HG03108 (cell line): ENCODE results near the gene FMC1.
"Not testable (repeated sequence)": the region's sequence is repeated elsewhere in the genome, so short reads cannot be mapped to it uniquely, and the experiment has no call there.

ENCODE experiments used
- ATAC-seq: cut with Tn5 transposase; IDR thresholded peaks from one replicate; pipeline ENCODE4 v1.9.1; 2021; ENCODE audit warnings: moderate library complexity; ENCODE audit not compliant: unreplicated experiment

FMC1 gene, protein sequence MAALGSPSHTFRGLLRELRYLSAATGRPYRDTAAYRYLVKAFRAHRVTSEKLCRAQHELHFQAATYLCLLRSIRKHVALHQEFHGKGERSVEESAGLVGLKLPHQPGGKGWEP

DNA sequence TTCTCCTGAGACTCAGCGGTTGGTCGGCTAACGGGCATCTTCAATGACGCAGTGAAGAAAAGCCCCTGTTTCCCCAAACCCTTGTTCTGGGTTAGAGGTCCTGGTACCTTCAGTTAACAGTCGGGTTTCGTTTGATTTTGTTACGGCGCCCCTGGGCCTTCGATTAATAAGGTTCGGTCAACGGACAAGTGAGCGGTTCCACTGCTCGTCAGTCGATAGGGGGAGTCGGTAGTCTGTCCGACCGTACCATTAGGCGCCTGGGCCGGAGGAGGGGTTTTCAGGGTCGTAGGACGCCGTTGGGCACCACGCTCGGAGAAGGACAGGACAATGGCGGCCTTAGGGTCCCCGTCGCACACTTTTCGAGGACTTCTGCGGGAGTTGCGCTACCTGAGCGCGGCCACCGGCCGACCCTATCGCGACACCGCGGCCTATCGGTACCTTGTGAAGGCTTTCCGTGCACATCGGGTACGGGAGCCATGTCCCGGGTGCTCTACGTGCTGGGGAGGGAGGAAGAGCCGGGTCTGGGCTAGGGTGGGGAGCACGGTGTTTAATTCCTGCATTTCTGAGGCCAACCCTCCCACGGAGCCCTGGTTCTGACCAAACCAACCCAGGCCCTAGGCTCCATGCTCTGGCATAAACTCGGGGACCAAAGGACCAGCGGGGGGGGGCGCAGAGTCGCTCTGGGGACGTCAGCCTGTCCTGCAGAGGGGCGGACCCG lies at the start of gene FMC1:
TSS of gene FMC1 (plus strand) at position 280 of the 718 bp plus-strand sequence. CDS start at position 328, 48 bp downstream.
- peak; percentile 47 for ATAC-seq

DNA sequence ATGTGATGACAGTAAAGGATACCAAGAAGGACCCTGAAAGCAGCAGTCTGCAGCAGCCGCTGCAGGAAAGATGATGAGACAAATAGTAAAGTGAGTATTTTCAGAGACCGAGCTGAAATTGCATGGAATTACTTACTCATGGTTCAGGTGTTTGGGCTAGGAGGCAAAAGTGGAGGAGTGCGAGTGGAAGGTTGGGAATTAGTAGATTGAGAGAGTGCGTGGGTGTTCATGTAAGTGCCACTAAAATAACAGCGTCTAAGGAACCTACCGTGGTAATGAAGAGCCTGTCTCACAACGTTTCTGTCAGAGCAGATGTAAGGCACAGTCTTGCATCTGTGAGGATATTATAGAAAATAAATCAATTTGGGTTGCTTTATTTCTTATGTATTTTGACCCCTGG lies 48.3 kb upstream of the FMC1 start:
- no peak for ATAC-seq

DNA sequence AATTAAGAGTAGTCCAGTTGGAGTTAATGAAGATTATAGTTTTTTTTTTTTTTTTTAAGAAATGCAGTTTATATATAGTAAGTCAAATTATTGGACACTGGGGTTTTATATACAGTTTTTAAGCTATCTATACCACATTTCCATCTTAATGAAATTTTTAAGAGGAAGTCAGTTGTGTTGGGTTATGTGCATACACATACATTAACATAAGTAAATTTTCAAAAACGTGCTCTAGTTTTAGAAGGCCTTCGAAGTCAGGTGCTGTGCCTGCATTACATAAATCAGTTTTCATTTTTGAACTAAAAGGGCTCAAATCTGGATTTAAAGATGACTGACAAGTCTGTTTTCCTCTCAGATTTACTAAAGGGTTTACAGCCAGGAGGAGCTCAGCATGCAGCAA lies 47.6 kb upstream of the FMC1 start:
- ATAC-seq = no peak

DNA sequence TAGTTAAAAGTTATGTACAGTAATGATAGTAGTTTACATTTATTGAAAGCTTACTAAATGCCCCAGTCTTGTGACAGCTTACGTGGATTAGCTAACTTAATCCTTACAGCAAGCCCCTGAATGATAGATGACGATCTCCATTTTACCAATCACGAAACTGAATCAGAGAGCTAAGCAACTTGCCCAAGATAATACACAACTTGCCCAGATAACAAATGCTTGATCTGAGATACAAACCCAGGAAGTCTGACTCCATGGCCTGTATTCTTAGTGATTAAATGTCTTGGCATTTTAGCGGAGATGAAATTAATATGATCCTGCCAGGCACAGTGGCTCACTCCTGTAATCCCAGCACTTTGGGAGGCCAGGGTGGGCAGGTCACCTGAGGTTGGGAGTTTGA lies 46.9 kb upstream of the FMC1 start:
- ATAC-seq = no peak

DNA sequence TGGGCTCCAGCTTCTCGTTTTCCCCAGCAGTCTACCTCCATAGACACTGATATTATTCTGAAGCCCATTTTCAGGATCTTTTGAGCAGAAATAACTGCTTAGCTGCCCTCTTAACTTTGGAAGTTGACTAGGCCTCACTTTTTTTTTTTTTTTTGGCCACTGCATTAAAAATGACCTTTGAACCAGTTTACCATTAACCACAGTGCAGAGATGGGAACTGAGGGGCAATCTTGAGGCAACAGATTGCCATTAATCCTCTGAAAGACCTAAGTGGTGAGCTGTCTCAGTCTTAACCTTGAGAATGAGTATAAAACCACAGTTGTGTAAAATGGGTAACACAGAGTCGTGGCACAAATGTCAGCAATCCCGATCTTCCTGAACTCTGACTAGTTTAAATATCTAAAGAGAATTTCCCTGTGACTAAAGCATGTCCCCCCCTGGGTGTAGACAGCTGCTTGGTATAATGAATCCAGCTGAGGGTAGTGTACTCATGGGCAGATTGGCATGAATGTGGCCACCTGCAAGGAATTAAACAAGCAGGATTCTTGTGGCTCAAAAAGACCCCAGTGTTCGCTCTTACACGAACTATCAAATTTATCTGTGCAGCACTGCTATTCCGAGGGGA lies 46.1 kb upstream of the FMC1 start:
- no peak for ATAC-seq

DNA sequence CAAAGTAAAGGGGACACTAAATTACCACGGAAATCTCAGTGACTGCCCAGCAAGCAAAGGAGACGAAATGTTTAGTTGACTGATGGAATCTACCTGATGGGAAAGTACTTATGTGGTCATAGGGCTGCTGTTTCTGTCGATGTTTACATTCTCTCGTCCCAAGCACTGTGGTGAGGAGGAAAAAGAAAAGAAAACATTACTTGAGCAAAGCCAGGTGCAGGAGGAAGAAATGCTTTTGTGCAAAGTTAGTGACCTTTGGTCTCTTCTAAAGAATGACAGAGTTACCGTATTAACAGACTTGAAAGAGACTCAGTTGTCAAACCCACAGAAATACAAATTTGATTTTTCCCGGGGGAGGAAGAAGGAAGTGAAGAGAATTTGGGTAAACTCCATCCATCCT lies 43.3 kb upstream of the FMC1 start:
- no peak for ATAC-seq

DNA sequence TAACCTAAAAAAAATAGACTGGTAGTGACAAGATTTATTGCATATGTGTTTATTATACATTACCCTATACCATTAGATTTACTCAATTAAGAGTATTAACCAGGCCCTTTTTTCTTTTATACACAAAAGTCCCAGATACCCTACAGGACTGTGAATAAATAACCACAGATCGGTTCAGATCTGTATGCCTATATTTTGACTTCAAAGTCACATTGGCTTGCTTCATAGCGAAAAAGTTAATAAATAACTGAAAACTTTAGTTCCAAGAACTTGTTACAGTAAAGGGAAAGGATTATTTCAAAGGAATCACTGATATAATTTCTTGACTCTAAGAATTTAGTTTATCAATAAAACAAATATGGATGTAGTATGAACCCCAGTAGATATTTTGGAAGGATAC lies 41.8 kb upstream of the FMC1 start:
- ATAC-seq = no peak

DNA sequence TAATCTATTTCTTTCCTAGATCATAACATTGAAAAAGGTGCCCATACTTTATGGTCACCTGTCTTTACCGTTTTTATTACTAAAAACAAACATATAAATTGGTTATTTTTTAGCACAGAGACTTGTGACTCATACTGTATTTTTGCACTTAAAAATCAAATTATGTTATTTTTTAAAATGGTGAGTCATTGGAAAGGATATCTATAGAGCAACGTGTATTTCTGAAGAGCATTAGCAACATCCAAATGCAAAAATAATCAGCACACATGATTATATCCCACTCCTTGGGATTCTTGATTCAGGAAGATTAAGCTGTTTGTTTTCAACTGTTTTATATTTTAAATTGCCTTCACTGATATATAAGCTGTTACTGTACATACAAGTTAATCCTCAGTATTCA lies 40.7 kb upstream of the FMC1 start:
- no peak for ATAC-seq

DNA sequence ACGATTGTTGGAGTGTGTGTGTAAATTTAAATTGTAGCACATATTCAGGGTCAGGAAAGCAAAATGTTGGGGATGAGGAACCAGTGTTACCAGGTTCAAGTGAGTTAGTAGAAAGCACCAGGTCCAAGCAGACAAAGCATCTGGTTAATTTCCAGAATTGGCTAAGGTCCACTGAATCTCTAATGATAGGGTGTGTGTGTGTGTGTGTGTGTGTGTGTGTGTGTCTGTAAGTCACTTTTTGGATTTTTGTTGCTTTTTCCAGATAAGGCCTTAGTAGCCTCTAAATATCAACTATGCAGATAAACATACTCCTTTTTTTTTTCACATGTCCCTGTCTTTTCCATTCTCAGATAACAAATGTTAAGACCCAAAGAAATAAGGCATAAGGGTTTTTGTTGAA lies 36.6 kb upstream of the FMC1 start:
- ATAC-seq = no peak

DNA sequence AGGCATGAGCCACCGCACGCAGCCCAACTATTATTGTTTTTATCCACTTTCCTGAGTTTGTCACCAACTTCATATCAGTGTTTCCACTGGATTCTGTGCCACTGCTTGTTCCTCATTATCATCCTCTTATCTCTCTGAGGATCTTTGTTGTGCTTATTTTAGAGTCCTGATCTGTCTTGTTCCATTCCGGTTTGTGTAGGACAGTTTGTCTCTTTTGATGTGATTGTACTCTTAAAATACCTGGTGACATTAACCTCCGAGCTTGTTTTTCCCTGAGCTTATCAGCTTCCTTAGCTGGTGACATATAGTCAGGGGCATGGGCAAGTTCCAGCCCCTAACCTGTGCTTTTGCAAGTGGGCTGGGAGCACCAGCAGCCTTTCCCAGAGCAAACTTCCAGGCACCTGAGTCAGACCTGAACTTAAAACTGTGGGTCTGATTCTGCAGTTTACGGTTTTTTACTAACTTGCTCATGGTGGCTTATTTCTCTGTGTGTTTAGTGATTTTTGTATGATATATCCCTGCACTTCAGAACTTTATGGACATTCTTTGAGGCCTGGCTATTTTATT lies 23.1 kb upstream of the FMC1 start:
- no peak for ATAC-seq

DNA sequence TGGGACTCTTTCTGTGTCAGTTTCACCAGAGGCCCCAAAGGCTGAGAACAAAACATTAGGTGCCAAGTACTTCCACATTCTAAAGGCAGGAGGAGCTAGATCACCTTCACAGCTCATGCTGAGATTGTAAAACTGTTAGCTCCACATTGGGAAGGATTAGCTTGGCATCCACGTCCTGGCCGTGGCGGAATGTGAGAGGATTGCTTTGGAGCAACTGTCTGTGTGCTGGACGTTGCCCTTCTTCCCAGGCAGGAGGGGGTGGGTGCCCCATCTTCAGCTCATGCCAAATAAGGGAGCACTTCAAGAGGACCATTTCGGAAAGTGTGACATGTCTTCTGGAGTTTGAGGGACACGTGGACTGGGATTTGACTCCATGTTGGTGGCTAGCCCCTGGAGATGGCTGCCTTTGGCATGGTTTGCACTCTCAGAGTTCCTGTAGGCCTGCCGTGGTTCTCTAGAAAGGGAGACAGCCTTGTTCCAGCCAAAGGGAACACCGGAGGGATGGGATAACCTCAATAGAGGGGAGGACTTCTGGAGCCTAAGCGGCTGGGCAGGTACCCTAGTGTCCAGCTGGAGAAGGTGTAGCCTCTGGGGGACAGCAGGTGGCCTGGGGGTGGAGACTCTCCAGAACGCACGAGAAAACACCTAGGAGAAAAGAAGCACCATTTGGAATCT lies 19.9 kb upstream of the FMC1 start:
- ATAC-seq = no peak

DNA sequence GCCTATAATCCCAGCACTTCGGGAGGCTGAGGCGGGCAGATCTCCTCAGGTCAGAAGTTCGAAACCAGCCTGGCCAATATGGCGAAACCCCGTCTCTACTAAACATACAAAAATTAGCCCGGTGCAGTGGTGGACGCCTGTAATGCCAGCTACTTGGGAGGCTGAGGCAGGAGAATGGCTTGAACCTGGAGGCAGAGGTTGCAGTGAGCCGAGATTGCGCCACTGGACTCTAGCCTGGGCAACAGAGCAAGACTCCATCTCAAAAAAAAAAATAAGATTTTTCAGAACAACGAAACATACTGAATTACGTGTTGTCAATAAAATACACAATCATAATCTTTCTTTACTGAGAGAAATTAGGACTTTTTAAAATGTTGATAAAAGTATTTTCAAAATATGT lies 16.4 kb upstream of the FMC1 start:
- ATAC-seq = not testable (repeated sequence)

DNA sequence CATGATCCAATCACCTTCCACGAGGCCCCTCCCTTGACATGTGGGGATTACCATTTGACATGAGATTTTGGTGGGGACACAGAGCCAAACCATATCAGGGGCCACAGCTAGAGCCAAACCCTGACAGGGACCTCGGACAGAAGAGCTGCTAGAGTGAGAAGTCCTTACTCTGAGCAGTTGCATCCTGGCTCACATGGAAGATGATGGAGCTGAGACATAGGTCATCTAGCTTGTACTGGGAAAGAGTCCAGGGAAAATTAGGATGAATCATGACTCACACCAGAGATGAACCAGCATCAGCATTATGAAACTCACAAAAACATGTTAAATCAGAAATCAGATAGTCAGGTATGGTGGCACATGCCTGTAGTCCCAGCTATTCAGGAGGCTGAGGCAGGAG lies 12.8 kb upstream of the FMC1 start:
- ATAC-seq = no peak

DNA sequence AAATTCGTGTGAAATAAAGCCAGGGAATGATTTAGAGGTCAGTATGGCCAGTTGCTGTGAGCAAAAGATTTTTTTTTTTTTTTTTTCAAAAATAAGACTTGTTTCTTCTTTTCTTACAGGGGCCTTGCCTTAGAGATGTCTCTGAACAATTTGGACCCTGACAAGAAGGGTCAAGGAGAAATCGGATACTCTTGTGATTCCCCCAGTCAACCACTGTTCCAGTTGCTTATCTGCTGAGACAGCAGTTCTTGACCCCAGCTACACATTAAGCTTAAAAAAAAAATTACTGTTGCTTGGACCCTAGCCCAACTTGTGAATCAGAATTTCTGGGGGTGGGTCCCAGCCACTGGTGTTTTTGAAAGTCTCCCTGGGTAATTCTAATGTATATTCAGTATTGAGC lies 12.0 kb upstream of the FMC1 start:
- no peak for ATAC-seq

DNA sequence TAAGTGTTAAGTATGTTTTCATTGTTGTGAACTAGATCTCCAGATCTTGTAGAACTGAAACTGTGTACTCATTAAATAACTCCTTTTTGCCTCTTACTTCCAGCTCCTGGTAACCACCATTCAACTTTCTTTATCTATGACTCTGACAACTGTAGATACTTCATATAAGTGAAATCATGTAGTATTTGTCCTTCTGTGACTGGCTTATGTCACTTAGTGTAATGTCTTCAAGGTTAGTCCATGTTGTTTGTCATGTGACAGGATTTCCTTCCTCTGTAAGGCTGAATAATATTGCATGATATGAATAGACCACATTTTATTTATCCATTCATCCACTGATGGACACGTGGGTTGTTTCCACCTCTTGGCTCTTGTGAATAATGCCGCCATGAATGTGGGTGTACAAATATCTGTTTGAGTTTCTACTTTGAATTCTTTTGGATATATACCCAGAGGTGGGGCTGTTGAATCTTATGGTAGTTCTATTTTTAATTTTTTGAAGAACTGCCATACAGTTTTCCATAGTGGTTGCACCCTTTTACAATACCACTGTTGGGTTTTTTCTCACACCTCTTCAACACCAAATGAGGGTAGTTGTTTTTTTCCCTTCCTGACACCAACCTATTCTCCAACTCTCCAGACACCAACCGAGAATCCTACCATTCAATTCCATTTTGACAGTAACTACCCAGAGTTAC lies 10.7 kb upstream of the FMC1 start:
- no peak for ATAC-seq

DNA sequence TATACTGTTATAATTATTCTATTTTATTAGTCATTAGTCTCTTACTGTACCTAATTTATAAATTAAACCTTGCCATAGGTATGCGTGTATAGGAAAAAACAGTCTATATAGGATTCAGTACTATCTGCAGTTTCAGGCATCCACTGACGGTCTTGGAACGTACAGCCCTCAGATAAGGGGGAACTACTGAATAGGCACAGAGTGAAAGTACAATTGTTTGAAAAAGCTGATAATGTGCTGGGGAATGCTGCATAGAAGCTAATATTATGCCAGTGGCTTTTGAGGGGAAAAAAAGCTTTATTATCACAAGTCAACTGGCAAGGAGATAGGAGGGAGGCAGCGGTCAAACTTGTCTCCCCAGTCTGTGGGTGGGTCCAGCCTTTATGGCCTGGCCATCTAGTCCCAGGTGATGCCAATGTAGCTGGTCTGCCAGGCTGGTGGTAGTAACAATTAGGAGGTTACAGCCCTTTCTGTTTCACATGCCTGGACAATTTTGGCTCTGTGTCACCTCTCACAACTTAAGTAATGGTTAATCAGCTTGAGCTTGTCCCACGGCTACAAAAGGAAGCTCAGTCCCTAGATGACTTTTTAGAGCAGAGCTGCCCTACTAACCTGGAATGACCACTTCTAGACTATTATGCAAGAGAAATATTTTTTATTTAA lies 8.3 kb upstream of the FMC1 start:
- no peak for ATAC-seq

DNA sequence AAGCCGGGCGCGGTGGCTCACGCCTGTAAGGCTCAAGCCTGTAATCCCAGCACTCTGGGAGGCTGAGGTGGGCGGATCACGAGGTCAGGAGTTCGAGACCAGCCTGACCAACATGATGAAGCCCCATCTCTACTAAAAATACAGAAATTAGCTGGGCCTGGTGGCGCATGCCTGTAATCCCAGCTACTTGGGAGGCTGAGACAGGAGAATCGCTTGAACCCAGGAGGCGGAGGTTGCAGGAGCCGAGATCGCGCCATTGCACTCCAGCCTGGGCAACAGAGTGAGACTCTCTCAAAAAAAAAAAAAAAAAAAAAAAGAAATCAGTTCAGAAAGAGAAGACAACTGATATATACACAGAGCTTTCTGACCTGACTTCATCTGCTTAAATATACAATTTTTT lies 7.7 kb upstream of the FMC1 start:
- not testable (repeated sequence) for ATAC-seq

DNA sequence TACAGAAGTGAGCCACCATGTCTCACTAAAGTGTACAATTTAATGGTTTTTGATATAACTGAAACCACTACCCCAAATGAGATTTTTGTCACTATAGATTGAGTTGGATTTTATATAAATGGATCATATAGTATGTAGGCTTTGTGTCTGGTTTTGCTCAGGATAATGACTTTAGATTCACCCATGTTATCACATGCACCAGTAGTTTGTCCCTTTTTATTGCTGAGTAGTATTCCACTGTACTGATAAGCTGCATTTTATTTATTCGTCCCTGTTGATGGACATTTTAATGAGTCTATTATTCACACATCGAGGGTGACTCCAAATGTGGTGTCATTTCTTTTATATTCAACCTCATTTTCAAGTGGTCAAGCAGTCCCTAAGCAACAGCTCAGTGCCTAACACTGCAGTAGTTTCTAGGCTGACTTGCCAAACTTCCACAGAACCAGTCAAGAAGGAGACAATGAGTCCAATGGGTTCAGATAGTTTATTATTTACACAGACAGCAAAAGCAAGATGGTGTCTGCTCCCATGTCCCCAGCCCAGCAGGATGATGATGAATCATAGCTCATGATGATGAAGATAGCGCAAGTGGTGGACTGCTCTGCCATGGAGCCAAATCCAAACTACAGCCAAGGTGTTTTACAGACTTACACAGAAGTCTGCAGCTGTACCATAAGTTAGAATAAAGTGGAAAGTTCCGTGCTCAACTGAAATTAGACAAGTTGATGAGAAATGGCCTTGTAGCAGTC lies 6.6 kb upstream of the FMC1 start:
- no peak for ATAC-seq

DNA sequence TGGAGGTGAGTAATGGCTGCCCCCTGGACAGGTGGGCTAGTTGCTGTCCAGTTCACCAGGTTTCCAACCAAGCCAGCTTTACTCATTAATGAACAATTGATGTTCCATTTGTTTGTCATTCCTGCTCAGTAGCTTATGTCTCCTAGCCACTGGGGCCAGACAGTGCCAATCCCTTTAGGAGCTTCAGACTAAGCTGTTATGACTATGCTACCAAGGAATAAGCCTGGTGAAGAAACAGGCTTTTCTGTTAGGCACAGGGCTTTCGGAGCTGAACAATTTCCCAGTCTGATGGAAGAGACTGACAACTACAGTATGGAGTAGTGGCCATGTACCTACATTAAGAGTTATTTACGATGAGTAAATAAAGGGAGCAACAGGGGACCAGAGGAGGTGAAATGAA lies 2.1 kb upstream of the FMC1 start:
- ATAC-seq = no peak

DNA sequence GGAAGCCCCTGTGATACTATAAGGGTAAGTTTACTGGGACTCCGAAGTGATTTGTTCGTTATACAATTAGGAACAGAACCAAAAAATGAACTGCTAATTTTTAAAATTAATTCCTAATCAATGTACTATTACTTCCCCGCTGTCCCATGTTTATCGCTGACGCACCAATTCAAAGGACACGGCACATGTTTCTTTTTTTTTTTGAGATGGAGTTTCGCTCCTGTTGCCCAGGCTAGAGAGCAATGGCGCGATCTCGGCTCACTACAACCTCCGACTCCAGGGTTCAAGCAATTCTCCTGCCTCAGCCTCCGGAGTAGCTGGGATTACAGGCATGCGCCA lies 1.5 kb upstream of the FMC1 start:
- no peak for ATAC-seq
